Measurements from ENCODE around the gene LOXL3.
"Not testable (repeated sequence)": the region's sequence is repeated elsewhere in the genome, so short reads cannot be mapped to it uniquely, and the experiment has no call there.

Gene LOXL3

DNA sequence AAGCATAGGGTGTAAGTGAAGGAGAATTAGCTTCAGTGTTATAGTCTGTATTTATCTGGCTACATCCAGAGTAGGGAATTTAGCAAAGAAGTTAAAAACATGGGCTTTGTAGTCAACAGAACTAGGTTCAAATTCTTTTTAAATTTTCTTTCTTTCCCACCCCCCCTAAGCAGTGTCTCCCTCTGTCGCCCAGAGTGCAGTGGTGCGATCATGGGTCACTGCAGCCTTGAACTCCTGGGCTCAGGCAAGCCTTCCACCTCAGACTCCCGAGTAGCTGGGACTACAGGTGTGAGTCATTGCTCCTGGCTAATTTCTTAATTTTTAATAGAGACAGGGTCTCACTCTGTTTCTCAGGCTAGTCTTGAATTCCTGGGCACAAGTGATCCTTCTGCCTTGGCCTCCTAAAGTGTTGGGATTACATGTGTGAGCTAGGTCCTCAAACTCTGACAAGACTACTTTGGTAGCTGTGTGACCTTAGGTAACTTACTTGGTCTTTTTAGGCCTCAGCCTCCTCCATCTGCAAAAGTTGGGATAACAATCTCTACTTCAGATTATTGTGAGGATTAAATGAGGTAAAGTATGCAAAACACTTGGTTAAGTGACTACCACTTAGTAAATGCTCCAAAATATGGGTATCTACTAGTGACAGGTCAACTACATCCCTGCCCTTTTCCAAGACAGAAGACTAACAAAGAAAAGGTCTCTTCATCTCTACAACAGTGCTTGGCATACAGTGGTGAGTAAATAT is 18.6 kb upstream of the LOXL3 start:
- no peak for DNase-seq

DNA sequence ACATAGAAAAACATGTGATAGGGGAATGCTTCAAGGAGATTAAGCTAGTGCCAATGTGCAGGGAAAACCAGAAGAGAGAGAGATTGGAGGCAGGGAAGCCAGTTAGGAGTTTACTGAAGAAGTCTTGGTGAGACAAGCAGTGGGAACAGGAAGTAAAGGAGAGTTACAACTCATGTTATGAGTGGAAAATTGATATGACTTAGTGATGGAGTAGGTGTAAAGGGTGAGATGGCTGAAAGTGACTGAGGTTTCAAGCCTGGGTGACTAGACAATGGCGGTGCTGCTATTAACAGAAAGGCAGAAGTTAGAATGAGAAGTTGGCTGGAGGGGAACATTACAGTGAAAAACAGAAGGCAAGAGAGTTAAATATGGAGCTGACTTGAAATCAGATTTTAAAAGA is 17.3 kb upstream of the LOXL3 start:
- no peak for DNase-seq

DNA sequence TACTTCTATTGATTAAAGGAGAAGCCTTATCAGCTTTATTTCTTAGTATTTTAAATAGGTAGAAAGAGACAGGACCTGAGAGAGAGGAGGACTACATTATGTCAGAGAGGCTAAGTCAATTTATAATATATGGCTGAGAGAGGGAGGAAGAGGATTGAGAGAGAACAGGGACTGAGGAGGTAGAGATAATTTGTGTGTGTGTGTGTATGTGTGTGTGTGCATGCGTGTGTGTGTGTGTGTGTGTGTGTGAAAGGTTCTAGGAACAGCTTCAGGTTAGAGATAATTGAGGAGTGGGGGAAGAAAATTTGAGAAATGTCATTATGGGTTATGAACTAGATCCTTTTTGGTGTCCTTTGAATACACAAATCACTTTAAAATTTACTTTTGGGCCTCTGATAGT is 15.9 kb upstream of the LOXL3 start:
- DNase-seq, result no peak

DNA sequence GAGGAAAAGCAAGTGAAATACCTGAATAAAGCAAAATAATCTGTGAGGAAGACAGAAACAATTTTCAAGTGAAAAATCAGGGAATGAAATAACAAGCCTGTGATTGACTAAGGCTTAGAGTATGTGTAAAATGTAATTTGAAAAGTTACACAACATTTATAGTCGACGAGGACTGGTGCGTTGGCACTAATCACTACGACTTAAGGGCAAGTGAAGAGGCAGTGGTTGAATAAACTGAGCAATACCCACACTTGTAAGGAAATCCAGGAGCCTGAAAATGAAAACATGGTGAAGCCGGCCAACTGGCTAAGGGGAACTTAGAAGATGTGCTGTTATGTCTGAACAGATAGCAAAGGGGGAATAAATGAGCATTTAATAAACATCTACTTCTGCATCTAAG is 14.1 kb upstream of the LOXL3 start:
- no peak for DNase-seq

DNA sequence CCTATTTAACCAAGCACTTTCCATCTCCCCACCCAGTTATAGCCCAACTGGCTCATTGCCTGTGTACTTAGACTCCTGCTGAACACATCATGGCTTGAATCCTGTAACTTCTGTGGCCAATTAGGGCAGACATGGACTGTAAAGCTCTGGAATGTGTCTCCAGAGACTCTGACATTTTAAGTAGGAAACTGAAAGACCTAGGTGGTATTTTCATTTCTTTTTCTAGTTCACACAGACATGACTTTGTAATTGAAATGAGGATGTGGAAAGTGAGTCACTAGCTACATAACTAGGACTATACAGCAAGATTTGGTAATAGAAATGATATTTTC is 13.0 kb upstream of the LOXL3 start:
- DNase-seq, result no peak

DNA sequence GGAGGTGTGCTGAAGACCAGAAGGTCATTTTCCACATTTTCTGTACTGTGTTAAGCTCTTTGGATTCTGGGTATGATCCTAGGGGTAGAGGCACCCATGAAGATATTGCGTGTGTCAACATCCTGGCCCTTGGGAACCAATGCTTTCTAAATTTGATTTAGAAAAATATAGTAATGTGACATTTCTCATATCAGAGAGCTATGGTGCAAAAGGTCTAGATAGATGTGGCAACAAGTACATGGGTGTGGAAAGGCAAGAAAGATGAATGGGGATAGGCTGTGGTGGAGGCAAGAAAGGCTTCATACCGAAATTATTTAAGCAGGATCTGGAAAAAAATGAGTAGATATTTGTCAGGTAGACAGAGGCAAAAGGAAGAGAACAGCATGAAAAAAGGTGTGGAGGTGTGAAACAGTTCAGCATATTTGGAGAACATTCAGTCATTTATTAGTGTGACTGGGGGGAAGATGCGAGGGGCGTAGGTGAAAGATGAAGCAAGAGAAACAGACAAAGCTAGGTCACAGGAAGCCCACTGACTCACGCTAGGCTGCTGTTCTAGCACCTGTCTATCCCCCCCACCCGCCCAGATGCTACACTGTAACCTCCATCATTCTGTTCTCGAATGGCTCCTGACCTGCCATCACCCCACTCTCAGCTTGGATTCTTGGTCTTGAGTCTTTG is 12.5 kb upstream of the LOXL3 start:
- DNase-seq, result no peak

DNA sequence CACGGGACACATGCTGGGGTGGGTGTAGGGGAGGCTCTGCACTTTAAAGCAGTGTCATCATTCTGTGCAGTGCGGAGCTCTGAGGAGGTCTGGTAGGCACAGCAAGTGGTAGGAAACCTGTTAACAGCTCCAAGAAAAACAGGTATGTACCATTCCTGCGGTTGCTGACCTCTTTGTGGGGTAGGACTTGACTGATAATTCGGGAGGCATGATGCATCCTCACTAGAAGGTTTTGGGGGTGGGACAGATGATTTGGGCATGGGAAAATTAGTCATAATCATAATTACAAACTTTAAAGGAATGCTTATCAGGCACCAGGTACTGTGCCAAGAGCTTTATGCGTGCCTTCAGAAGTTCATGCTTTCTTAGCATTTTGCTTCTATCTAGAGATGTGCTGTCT is 10.5 kb upstream of the LOXL3 start:
- no peak for DNase-seq

DNA sequence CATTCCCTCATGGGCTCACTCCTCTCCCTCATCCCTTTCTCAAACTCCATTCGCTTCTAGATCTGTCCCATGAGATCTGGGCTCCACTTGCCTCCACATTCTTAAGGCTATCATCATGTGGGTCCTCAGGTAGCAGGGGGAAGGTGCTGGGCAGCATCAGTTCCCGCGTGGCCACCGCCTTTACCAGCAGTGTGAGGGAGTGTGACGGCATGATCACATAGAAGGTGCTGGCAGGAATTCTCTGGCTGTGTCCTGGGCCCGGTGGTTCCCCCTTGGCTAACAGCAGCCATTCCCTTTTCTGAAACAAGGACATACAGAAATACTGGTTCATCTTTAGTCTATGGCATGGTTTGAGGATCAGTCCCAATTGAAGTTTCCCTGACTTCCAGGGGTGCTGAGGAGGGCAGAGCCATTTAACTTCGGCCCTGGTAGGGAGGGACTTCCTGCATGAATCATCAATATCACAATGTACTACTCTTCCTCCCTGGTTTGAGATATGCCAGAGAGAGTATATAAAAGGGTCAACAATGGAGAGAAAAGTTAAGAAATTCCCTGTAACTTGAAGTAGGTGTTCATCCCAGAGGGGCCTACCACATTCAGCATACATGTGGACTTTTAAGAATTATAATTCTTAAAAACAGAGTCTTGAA is 8.5 kb upstream of the LOXL3 start:
- DNase-seq, result no peak

DNA sequence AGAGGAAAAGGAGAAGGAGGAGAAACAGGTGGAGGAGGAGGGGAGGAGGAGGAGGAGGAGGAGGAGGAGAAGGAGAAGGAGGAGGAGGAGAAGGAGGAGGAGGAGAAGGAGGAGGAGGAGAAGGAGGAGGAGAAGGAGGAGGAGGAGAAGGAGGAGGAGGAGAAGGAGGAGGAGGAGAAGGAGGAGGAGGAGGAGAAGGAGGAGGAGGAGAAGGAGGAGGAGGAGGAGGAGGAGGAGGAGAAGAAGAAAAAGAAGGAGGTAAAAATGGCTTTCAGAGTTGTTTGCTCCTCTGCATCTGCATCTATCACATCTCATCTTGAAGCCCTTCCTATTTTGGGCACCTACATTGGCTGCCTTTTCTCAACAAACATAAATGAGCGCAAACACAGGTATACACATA is 7.3 kb upstream of the LOXL3 start:
- not testable (repeated sequence) for DNase-seq

DNA sequence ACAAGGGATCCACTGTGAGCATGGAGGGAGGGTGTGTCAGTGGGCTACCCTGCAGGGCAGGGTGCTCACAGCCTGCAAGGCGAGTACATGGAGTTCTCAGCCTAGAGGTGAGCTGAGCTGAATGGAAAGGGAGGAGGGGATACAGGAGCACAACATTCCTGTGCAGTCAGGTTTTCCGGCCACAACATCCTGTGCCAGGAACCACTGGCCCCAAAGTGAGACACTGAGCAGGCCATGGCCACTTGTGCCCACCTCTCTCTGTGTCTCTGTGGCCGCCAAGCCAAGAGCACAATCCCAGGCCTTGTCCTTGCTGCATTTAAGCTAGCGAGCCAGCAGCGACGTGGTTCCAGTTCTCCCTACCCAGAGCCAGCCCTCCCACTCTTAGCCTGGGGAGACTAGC is 6.8 kb upstream of the LOXL3 start:
- DNase-seq, result no peak

DNA sequence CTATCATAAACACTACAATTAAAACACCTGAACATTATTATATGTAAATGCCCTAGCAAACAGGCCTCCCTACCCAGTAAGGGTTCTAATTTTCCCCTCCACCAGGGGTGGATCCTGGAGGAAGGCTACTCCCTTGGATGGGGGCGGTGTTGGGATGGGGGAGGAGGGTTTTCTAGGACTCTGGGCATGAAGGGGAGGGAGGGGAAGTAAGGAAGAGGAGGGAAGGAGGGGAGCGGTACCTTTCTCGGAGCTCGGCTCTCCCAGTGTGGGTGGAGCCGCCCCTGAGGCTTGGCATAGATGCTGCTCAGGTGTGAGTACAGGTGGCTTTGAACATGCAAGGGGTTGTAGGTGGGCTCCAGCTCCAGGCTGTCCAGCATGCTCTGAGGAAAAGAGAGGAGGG is 6.2 kb upstream of the LOXL3 start:
- DNase-seq, result no peak

DNA sequence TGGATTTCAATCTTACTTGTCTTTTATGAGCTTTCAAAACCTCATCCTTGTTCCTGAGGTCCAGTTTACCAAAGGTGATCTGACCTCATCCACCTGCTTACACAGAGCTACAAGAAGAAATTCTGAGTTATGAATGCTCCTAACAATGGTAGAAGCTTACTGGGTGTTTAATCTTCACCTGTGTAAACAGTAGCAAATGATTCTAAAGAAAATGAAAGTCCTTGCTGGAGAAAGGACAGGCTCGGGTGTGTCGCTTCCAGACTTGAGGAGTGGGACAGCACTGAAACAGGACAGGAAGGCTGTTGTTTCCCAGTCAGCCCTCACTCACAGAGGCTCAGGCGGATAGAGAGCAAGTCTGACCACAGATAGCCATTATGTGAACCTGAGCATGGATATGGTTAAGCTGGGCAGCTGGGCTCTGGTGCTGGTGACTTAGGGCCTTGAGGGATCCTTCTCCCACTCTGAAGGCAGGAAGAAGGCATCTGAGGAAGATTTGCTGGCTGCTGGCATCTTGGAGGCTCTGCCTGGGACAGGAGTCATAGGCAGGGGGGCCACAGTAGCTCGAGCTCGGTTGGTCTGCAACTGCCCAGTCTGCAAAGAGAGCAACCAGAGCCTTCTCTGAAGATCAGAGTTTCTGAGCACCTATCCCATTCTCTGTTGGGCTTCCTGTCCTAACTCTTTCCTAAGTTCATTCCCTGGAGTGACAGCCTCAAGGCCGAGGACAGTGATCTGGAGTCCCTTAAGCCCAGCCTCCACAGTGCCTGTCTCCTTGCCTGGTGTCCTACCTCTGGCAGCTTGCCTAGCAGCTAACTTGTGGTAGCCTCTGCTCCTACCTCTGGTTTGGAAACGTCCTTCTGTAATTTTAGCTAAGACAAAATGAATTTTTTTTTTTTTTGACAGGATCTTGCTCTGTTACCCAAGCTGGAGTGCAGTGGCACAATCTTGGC is 4.8 kb upstream of the LOXL3 start:
- DNase-seq, result no peak

DNA sequence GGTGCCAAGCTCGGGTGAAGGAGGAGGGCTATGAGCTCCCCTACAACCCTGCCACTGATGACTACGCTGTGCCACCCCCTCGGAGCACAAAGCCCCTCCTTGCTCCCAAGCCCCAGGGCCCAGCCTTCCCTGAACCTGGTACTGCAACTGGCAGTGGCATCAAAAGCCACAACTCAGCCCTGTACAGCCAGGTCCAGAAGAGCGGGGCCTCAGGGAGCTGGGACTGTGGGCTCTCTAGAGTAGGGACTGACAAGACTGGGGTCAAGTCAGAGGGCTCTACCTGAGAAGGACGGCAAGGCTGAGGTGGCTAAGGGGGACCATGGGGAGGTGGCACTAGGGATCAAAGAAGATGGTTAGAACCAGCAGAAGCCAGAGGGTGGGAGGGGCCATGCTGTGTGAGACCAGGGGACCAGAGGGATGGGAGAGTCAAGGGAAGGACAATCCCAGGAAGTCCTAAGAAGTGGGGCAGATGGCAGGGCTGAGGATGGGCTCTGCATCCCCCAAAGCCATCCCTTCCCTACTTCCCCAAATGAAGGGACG is 3.2 kb upstream of the LOXL3 start:
- DNase-seq, result no peak

DNA sequence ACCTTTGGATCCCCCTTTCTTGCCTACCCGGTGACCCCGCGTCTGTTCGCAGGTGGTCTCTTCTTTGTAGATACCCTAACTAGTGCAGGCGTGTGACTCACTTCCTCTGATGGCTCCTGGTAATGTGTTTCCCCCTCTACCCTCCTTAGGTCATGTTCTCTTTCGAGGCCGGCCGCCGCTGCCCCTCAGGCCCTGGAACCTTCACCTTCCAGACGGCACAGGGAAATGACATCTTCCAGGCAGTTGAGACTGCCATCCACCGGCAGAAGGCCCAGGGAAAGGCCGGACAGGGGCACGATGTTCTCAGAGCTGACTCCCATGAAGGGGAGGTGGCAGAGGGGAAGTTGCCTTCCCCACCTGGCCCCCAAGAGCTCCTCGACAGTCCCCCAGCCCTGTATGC is 2.4 kb upstream of the LOXL3 start:
- DNase-seq, result no peak

DNA sequence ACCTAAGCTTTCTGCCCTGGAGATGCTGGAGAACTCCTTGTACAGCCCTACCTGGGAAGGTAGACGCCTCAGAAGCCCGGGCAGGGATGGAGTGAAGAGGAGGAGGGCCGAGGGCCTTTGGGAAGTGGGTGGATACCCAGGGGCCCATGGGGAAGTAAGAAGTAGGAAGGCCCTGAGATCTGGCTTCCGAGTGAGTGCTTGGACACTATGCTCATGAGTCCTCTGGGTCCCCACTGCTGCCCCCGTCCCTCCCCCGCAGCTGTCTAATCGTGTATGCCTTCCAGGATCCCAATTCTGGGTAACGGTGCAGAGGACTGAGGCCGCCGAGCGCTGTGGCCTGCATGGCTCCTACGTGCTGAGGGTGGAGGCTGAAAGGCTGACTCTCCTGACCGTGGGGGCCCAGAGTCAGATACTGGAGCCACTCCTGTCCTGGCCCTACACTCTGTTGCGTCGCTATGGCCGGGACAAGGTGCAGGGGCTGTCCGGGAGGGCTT is 1.9 kb upstream of the LOXL3 start:
- no peak for DNase-seq

DNA sequence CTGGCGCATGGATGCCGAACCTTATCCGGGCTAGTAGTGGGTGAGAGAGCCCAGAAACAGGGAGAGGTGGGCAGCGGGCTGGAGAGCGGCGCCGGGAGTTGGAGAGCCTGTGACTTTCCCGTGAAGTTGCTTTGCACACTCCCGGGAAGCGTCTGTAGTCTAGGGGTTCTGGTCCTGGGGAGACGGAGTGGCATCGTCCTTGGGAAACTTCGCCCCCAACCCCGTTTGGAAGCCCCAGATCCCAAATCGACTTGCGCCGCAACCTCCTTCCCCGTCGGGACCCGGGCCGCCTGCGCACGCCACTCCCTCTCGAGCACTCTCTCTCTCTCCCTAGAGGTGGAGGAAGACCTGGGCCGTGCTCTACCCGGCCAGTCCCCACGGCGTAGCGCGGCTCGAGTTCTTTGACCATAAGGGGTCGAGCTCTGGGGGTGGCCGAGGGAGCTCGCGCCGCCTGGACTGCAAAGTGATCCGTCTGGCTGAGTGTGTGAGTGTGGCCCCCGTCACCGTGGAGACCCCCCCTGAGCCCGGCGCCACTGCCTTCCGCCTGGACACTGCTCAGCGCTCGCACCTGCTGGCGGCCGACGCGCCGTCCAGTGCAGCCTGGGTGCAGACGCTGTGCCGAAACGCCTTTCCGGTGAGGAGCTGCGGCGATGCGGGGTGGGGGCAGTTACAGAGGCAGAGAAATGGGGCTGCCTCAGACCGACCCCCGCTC is 1.2 kb upstream of the LOXL3 start:
- DNase-seq, result no peak

DNA sequence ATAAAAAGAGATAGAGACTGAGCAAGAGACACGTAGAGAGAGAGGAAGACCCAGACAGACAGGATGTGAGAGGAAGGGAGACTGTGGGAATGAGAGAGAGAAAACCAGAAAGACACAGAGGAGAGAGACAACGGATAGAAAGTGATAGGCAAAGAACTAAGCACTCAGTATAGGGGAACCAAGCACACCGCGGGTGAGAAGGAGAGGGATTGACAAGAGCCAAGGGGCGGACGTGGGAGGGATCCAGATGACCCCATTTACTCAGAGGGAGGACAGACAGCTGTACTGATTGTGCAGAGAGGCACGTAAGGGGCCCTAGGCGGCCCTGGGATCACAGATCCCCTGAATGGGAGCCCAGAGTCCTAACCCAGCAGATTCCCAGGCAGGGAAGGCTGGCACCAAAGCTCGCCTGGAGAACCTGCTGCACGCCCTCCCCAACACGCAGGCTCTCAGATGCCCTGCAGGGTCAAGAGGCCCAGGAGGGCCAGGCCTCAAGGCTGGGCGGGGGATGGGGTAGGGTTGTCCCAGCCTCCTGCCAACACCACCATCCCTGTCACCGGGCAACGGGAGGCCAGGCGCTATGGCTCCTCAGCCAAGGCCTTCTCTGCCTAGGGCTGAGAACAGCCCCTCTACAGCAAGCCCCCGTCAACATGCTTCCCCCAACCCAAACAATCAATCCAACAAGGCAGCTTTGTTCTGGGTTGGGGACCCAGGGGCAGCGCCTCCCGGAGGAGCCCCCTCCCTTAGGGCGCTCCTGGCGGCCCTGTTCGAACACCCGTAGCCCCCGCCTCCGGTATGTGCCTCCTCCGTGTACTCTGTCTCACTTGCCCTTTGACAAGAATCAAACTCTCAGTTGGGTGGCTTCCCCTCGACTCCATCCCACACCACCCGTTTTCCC is 579 bp downstream of the LOXL3 start:
- DNase-seq, result no peak

DNA sequence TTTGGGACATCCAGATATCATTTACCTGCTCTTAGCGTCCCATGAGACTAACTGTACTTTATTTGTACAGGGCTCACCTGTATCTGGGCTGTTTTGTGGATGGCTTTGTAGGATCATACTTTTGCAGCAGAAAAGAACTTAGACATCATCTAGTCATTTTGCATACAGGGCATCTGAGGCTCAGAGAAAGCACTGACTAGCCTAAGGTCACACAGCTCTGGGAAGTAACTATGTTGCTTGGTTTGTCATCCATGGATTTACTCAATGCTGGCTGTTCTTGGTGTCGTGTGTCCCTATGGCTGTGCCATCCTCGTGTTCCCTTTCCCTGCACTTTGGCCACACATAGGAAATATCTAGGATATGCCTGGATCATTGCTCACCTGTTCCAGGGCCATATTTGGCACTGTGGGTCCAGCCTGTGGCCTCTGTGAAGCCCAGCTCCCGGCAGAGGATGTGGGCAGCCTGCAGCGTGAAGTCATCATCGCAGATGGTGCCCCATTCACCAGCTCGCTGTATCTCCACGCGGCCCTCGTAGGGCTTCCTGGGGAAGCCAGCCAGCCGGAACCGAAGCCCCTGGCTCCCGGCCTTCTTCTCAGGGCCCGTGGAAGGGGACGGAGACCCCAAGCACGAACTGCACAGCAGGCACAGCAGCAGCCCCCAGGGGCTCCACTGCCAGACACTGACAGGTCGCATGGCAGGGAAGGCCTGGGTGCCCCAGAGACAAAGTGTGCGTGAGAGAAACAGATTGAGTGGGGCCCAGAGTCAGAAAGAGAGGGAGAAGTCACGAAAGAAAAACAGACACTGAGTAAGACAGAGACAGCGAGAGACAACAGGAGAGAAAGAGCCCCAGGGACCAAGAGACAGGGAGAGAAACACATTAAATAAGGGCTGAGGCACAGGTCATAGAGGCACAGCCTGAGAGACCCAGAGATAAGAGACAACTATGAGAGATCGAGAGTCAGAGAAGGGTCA is 1.5 kb downstream of the LOXL3 start:
- no peak for DNase-seq

DNA sequence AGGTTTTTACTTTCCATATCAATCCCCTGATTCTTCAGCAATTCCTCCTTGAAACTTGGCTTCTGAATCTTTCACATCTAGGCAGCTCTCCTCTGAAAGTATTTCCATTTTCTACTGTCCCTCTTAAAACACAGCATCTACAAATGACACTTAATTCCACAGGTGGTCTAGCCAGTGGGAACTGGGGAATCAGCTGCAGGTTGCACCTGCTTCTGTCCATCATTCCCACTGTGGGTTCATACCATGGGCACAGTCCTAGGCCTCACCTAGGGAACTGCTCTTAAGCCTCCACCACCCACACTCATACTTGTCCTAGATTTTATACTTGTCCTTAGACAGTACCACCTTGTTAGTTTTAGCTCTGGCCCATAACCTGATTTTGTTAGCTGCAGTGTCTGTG is 2.2 kb downstream of the LOXL3 start:
- DNase-seq, result no peak

DNA sequence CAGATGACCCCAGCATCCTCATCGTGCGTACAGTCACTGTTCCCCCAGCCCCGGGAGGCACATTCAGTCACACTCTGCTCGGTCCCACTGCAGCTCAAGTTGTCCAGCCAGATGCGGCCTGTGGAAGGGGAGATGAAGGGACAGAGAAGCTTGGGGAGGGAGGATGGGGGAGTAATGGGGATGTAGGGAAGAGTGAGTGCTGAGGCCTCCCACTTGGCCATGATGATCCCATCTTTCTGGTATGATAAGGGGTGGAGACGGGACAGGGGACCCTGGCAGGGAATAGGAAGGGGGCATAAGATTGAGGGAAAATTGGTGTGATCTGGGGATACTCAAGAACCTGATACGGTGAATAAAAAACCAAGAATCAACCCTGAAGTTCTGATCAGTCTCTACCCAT is 3.5 kb downstream of the LOXL3 start:
- no peak for DNase-seq
